ENCODE data around the gene MTAP.

The MTAP gene

DNA sequence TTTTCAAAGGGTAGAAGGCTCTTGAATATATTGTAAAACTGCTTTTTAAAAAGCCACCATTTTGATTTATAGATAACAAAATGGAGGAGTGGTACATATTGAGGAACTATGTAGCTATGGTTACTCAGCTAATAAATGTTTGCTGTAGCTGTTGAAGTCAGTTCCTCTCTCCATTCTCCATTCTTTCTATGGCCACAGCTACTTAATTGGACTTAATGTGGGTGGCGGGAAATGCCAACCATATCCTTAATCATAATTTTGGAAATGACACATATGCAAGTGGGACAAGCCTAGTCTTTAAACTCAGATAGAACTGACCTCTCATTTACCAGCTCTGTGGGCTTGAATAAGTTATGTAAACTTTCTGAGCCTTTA lies 181.1 kb downstream of the MTAP start:
- TF ChIP-seq, protein P1, sequence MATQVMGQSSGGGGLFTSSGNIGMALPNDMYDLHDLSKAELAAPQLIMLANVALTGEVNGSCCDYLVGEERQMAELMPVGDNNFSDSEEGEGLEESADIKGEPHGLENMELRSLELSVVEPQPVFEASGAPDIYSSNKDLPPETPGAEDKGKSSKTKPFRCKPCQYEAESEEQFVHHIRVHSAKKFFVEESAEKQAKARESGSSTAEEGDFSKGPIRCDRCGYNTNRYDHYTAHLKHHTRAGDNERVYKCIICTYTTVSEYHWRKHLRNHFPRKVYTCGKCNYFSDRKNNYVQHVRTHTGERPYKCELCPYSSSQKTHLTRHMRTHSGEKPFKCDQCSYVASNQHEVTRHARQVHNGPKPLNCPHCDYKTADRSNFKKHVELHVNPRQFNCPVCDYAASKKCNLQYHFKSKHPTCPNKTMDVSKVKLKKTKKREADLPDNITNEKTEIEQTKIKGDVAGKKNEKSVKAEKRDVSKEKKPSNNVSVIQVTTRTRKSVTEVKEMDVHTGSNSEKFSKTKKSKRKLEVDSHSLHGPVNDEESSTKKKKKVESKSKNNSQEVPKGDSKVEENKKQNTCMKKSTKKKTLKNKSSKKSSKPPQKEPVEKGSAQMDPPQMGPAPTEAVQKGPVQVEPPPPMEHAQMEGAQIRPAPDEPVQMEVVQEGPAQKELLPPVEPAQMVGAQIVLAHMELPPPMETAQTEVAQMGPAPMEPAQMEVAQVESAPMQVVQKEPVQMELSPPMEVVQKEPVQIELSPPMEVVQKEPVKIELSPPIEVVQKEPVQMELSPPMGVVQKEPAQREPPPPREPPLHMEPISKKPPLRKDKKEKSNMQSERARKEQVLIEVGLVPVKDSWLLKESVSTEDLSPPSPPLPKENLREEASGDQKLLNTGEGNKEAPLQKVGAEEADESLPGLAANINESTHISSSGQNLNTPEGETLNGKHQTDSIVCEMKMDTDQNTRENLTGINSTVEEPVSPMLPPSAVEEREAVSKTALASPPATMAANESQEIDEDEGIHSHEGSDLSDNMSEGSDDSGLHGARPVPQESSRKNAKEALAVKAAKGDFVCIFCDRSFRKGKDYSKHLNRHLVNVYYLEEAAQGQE (IDR thresholded peaks at IDR 0.05; ENCODE audit: insufficient read depth in 1 of 2, low read depth in 2 of 2, low read length in 2 of 2), result no peak
- TF ChIP-seq POLR2AphosphoS5 (IDR thresholded peaks at IDR 0.05; ENCODE audit: low read depth, low read length) (no peak), SIN3A (IDR thresholded peaks at IDR 0.05; ENCODE audit: borderline replicate concordance, insufficient read depth, low read length) (no peak), TAF1 (IDR thresholded peaks at IDR 0.05; ENCODE audit: borderline replicate concordance, insufficient read depth, low read length) (no peak), FOXP2 (optimal IDR thresholded peaks at IDR 0.05; ENCODE audit: borderline replicate concordance, extremely low read depth, extremely low read length, insufficient read depth) (no peak)

DNA sequence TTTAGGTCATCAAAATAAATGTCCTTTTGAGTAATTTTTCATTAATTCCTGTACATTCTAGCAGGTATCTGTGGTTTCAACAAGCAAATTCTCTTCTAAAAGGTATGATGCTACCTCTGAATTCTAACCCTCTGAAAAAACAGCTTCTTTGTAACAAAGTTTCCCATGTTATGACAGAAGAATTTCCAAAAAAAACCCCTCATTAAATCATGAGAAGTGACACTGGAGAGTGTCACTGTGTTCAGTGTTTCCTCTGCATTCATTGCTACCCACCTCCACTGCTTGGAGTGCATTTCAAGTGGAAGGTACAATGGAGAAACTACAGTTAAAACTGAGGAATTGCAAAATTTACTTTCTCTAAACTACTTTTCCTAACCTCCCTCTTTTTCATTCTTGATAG lies 181.7 kb downstream of the MTAP start:
- TF ChIP-seq FOXP2 (optimal IDR thresholded peaks at IDR 0.05; ENCODE audit: borderline replicate concordance, extremely low read depth, extremely low read length, insufficient read depth) (no peak), SIN3A (IDR thresholded peaks at IDR 0.05; ENCODE audit: borderline replicate concordance, insufficient read depth, low read length) (no peak), TAF1 (IDR thresholded peaks at IDR 0.05; ENCODE audit: borderline replicate concordance, insufficient read depth, low read length) (no peak), POLR2AphosphoS5 (IDR thresholded peaks at IDR 0.05; ENCODE audit: low read depth, low read length) (no peak)
- TF ChIP-seq, protein P1 (IDR thresholded peaks at IDR 0.05; ENCODE audit: insufficient read depth in 1 of 2, low read depth in 2 of 2, low read length in 2 of 2), result no peak

- no peak for TF ChIP-seq SIN3A (IDR thresholded peaks at IDR 0.05; ENCODE audit: borderline replicate concordance, insufficient read depth, low read length)
- TF ChIP-seq, protein P1 (IDR thresholded peaks at IDR 0.05; ENCODE audit: insufficient read depth in 1 of 2, low read depth in 2 of 2, low read length in 2 of 2), result no peak
- no peak for TF ChIP-seq FOXP2 (optimal IDR thresholded peaks at IDR 0.05; ENCODE audit: borderline replicate concordance, extremely low read depth, extremely low read length, insufficient read depth)
- TF ChIP-seq POLR2AphosphoS5 (IDR thresholded peaks at IDR 0.05; ENCODE audit: low read depth, low read length), result no peak
- no peak for TF ChIP-seq TAF1 (IDR thresholded peaks at IDR 0.05; ENCODE audit: borderline replicate concordance, insufficient read depth, low read length)
Measured at GRCh38 chr9:21985964-21986667, 183.7 kb downstream of the MTAP start.

Data from PFSK-1 (cell line).